GM12872 (cell line): Measurements from ENCODE around the gene DYSF.

Source experiments
- CTCF ChIP-seq: IDR thresholded peaks from 3 replicates; pipeline ENCODE4 v1.5.1; 2011; ENCODE audit warnings: low read depth, mild to moderate bottlenecking, low read length, moderate library complexity; ENCODE audit not compliant: insufficient read depth

DYSF gene

GRCh38 chr2:71423817-71424420, 29.4 kb upstream of the DYSF start:
- TF ChIP-seq CTCF = no peak

- no peak for TF ChIP-seq CTCF
These were observed 26.6 kb upstream of the DYSF start for GRCh38 chr2:71426721-71427120.

GRCh38 chr2:71428472-71429383, 24.6 kb upstream of the DYSF start:
- no peak for TF ChIP-seq CTCF

DNA sequence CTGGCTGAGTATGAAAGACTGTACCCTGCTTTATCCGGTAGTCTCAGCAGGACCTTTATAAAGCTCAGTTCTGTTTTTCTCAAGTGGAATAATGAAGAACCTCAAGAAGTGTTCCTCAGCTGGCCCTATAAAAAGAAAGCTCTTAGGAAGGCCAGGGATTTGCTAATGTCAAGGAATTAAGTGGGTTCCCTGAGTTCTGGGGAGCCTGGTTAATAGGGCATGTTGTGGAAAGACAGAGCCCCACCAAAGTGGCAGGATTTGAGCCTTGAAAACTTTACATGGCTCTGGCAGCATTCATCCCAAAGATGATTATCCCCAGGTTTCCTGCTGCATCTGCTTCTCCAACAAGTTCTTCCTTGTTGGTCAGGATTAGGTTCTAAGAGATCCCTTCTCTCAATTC, 6.9 kb upstream of the DYSF start:
- no peak for TF ChIP-seq CTCF

DNA sequence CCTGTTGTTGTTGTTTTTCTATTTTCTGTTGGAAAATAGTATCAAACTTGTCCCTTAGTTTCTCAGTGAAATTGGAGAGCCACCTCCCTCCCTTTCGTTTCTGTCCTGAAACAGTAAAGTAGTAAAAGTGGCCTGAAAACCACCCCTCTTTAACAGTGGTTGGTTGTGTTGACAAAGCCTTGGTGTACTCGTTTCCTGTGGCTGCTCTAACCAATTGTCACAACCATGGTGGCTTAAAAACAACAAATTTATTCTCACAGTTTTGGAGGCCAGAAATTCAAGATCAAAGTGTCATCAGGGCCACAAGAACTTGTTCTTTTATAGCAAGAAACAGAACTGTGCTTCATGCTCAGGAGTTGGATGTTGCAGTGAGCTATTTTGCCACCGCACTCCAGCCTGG, 4.0 kb upstream of the DYSF start:
- no peak for TF ChIP-seq CTCF

DNA sequence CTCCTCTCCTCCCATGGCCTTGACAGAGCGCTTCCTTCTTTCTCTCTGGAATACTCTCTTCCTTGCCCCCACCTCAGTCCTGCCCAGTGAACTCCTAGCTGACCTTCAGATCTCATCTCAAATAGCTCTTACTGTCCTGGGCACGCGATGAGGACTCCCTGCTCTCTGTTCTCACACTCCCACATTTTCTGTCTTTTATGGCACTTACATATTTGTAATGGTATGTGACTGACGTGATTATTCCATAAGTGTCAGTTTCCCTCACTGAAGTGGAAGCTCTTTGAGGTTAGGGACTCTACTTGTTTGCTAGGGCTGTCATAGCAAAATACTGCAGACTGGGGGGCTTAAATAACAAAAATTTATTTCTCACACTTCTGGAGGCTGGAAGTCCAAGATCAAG, 1.7 kb upstream of the DYSF start:
- no peak for TF ChIP-seq CTCF

- TF ChIP-seq CTCF = peak; percentile 18; the same call in 1 of the 3 replicates
These were observed 796 bp upstream of the DYSF start for GRCh38 chr2:71452565-71452964.
